Glomerular endothelial cell (primary cell): ENCODE data around the gene RNLS. TPM values are rescaled to one million over a fixed set of nuclear protein-coding genes. Genes with fewer than 3 reads are reported as not detected.

Experiments
- DNase-seq: peaks from one replicate; pipeline ENCODE4 v3.0.0-alpha.2; 2011; ENCODE audit warnings: low read depth, low spot score; ENCODE audit errors: extremely low read depth
- total RNA-seq: library from RNA; depleted of rRNA; stranded (reverse); fragments of >200 nt; gene quantifications from 2 replicates; pipeline ENCODE4 v1.2.3, GENCODE V29; 2015

Gene RNLS
- total RNA-seq, 1 donor from 2014 or later = 1.5 TPM

DNA sequence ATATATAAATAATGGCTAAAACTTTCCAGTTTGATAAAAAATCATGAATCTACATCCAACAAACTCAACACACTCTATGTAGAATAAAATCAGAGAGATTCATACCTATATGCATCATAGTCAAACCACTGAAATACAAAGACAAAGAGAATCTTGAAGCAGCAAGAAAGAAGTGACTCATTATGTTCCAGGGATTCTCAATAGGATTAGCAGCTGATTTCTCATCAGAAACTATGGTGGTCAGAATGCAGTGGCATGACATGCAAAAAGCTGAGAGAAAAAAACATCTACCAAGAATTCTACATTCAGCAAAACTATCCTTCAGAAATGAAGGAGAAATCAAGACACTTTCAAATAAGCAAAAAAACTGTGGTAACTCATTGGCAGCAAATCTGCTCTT lies 187.4 kb downstream of the RNLS start:
- DNase-seq = no peak

DNA sequence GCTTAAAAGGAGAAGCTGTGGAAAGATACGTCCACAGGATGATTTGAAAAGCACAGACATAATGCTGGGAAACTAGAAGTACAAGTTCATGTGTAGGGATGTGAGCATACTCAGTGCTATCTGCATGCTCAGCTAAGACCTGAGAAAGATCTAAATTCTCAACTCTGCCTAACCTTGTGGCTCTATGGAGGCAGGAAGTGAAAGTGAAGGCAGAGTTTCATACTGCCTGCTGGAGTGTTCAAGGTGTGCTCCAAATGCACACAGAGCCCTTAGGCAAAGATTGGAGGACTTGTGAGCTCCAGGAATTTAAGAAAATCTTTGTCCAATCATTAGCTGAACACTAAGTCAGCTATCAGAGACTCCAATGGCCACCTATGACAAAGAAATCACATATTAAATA lies 190.9 kb downstream of the RNLS start:
- DNase-seq = no peak

DNA sequence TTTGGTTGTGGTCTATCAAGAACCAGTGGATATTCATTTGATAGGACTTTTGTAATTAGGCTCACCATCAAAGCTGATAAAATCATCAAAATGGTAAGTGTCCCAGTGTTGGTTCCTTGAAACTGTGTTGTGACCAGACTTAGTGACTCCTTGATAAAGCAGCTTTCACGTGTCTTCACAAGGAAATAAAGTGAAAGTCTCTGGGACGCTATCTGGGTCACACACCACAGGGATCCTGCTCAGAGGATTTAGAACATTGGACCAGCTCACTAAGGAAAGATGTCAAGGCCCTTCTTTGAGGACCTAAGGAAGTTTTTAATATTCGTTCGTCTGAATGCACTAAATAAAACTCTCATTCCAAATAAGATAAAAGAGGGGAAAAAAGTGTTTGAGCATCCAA lies 193.1 kb downstream of the RNLS start:
- no peak for DNase-seq

DNA sequence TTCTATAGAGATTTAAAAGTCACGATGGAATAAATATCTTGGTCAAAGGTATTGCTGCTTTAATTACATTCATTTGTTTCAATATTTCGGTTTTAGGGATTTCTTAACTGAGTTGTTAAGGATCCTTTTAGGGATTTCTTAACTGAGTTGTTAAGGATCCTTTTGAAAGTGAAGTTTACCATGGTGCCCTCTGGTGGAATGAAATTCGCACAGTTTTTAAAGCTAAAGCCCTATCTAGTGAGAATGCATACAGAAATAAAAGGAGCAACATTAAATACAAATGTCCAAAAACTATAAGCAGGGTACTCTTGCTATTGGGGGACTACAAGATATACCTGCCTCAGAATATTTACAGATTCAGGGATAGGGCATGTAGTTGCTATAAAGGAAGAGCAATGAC lies 193.7 kb downstream of the RNLS start:
- peak; percentile 54 for DNase-seq

DNA sequence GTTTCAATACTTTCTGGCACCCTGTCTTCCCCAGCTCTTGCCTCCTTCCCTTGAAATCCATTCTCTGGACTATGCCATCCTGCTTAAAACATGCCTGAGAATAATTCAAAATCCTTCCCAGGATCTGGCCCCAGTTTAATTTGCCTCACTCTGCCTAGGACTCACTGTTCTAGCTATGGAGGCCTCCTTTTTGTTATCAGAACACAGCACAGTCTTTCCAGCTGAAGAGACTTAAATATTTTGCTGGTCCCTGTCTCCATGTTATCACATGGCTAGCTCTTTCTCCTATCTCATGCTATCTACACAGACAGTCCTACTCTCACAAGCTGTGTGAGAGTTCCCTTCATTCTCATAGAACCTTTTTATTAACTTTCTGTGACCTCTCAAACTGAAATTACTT lies 194.8 kb downstream of the RNLS start:
- no peak for DNase-seq

DNA sequence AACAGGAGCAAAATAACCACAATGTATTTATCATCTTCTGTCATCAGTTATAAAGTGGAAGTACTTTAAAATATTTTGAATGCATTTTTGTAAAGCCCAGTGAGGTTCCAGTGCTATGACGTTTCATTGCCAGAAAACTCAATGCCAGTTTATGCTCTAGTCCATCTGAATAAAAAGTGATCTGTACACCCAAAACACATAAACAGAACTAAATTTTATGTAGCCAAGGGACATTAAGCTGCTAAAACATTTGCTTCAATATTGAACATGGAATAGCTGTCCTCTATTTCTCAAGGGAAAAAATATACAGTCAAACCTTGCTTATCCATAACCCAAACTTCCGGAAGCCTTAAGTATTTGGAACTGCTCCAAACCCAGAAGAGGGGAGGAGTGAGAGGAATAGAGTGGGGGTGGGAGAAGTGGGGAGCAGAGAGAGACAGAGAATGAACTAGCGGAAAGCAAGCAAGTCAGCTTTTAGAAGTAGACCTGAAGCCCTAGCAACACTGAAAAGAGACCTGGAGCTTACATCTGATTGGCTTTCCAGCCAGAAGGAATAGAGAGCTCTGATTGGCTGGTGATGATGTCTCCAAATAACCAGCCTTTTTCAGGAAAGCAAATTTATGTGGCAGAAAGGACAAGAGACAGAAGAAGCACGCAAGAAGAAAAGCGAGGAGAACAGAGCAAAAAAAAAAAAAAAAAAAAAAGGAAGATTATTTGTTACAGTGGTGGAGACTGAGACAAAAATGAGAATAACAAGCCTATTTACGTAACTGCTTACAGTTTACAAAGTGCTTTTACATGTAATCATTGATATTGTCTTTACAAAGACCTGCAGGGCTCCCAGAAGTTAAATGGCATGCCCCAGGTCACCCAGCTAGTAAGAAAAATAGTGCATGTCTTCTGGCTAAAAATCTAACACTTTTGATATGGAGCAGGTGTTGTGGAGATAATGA lies 196.0 kb downstream of the RNLS start:
- DNase-seq = peak; percentile 47

DNA sequence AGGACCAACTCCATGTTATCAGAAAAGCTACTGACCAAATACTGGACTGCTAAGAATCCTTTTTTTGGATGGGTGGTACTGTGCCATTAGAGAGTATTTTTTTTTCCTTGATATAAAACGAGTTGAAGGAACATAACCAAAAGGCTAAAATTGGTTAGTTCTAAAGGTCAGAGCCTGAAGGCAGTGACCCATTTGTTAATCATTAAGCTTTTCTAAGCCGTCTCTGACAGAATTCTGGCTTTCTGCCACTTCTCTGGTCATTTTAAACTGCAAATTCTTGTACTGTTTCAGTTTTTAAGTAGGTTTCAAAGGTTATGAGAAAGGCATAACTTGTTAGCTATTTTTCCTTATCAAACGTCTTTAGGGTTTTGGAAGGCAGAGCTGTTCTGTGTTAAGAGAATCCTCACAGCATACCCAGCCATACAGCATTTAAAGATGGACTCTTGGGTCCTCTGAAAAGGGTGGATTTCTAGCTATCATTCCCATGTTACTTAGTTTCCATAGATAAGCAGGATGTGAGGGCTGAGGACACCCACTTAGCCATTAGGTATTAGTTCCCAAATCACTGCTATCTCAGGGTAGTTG lies 196.8 kb downstream of the RNLS start:
- DNase-seq = no peak

DNA sequence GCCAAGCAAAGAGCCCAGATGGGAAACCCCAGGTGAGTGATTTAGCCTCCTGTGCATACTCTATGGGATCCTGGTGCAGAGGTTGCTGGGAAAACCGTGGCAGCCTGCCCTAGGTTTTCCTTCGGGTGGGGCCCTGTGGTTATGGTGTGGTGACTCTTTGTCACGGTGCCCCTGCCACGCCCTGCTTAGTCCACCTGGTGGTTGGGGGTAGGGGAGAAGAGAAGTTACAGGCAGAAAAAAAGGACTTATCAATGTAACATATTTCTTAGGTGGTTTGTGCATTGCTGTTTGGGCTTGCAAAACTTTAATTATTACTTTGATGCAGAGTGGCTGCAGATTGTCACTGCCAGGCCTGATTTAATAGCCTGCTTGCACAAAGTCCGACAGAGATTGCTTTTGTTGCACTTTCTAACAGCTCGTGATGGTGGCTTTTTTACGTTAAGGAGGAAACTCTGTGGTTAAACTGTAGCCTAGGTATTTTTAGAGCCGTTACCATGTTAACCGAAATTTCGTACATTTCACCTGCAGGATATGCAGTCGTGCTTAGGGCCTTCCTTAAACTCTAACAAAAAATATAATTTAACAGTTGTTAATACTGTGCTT lies 197.4 kb downstream of the RNLS start:
- no peak for DNase-seq

DNA sequence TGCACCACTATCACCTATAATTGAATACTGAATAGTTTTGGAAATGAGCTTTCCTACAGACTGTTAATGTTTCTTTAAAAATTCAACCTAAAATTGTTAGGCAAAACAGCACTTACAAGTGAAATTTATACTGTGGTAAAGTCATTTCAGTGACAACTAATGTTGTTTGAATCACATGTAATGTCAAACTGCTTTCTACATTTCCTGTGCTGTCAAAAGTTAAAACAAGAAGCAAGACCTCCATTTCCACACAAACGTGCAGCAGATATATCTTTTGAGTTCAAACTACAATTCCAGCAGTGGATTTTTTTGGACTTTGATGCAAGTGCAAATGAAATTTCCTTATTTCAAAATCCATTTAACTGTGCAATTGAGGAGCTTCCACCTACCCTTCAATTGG lies 199.8 kb downstream of the RNLS start:
- DNase-seq = no peak

DNA sequence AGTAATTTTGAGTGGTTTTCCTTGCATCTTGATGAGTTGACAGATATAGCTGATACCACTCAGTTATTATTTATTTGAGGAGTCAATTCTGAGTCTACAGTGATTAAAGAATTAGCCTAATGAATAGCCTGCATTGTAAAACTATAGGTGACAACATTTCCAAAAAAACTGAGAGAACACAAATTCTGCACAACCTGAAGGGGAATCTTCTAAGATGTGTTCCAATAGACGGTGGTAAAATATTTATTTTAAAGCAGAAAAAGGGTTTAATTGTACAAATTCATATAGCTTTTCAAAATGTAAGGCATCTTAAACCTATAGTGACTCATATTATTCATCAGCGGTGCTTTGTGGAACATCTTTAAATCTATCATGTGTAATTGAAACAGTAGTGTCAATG lies 200.4 kb downstream of the RNLS start:
- DNase-seq = no peak

DNA sequence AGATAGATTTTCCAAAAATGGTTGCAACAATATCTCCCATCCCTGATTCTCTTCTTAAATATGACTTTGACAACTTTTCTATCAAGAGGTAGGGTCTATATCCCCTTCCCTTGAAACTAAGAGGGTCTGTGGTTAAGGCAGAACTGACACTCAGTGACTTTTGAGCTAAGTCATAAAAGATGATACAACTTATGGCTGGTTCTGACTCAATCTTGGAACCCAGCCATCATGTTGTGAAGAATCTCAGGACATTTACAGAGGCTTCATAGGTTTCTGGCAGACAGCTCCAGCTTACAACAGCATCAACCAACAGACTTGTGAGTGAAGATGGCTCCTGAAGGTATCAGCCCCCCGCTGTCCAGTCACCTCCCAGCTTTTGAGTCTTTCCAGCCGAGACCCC lies 203.5 kb downstream of the RNLS start:
- DNase-seq = no peak

DNA sequence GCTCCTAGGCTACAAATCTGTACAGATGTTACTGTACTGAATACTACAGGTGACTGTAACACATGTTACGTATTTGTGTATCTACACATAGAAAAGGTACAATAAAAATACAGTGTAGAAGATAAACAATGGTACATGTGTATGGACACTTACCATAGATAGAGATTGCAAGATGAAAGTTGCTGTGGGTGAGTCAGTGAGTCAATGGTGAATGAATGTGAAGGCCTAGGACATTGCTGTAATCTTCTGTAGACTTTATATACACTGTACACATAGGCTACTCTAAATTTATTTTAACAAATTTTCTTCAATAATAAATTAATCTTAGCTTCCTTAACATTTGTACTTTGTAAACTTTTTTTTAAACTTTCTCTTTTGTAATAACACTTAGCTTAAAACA lies 205.6 kb downstream of the RNLS start:
- DNase-seq = no peak

DNA sequence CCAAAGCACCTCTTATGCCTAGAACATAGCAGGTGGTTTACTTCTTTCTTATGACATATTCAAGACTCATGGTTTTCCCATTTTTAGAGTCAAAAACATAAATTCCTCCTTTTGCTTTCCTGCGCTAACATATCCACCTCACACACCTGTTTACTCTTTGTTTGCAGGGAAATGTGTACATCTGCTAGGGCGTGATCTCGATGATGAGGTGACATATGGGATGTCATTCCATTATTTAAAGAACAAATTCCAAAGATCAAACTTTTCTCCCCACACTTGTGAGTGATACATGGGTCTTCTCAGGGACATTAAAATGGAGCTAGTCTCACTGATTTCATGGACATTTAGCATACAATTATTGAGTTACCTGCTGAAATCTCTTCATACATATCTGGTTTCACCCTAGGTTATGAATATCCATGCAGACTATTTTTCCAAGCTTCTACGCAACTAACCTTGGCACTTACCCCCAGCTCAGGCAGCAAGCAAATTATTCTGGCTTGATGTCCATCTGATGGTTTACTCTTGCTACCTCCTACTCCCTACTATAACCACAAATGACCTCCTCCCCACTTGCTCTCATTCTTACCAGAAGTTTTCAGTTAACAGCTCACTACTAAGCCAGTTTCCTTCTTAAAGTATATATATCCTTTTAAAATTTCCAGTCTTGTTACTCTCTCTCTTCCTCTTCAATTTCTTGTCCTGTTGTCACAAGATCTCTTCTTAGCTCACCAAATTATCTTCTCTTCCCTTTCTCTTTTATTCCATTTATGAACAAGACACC lies 208.5 kb downstream of the RNLS start:
- no peak for DNase-seq

DNA sequence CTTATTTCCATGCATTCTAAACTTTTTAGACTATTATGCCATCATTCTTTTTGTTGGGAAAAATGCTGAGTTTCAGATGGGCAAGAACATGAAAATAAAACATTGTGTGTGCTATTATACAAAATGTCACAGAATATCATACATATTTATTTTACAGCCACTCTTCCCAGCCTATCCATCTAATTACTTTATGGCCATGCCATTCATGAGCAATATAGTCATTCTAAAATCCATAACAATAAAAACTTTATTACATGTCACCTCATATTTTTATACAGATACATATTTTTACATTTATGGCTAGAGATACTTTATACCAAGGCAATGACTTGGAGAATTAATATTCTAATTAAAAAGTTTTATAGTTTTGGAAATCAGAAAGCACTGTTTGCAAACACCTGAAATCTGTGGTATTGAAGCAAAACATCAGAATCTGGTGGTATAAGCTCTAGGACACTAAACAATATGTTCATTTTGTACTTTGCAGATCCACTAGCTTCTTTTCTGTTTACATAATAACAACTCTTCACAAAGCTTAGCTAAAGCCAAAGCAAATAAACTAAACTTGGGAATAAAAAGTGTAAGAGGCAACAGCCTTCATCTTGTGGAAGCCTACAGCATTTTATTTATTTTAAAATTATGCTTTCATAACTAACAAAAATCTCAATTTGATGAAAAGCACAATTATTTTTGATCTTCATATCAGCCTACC lies 210.1 kb downstream of the RNLS start:
- DNase-seq = no peak

DNA sequence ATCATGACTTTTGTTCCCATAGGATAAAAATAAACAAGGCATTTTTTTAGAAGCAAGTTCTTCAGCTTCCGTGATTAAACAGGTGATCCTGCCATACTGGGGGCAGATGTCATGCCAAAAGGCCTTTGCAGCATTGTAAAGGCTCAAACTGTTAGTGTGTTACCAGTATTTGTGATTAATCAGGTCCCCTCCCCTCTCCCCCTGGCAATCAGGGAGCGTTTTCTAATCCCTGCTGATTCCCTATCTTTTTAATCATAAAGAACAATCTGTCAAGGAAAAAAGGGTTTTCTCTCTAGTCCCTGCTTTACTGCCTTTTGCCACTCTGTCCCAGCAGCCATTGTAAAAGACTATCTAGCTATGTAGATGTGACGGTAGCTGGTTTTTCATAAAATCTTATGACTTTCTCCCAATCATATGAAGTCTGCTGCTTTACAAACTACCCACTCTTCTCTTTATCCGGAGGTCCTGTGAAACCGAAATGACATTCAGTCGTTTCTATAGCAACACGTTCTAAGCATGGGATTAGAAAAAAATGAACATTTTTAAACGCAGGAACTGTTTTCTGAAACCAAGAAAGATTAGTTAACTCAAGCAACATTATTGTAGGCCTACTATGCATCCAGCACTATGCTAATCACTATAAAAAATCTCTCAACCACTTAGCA lies 210.9 kb downstream of the RNLS start:
- DNase-seq = no peak

DNA sequence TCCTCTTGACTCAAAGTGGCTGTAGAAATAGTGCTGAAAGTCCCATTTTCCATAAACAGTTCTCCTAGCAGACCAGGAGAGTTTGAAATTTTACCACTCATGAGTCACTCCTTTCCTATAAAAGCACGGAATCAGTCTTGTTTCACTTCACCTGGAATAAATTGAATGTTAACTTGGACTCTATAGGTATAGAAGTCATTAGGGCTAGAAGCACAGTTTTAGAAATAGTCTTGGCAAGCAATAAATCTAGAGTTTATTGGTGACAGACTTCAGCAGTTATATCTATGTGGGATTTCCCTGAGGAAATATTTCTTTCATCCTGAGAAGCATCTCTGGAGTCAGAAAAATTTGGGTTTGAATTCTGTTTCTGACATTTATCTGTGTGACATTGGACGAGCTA lies 212.4 kb downstream of the RNLS start:
- DNase-seq = no peak

DNA sequence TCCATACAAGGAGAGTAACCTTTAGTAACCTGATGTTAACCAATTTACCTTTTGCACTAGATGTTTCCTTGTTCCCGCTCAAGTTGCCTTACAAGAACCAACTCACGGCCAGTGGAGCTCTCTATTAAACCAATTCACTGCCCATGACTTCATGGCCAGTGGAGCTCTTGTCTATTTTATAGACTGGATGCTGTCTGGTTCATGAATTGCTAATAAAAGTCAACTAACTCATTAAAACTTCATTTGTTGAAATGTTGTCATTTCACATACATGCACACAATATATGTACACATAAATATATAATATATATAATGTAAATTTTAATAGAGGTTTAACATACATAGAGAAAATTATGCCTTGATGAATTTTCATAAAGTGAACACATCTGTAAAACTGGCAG lies 216.3 kb downstream of the RNLS start:
- no peak for DNase-seq

DNA sequence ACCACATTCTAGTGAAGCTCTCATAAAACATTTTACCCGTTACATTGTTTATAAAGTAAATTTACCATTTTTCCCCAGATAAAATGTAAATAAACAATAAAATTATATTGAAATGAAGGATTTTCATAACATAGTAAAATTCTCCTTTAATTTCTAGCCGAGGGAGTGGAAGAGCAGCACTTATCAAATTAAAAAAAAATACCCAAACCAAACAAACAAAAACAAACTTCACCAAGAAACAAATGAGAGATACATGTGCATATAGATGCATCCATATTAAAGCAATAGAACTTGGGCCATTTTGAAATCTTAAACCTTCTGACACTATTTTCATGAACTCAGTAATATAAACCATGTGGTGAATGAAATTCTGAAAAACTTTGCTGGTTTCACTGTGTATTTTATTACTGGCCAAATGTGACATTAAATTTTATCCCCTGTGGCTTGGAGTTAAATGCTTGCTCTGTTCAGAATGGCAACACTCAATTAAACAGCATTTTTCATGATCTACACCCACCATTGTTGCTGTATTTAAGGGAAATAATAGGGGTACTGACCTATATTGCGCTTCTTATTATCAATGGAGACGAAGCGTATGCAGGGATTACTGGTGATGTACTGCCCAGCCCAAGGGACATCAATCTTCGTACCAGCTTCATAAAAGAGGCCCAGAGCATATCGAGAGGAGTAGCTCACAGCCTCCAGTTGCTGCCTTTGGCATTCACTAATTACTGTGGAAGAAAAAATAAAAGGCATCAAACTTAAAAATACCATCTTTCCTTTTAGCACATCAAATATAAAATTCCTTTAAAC lies 220.9 kb downstream of the RNLS start:
- no peak for DNase-seq

DNA sequence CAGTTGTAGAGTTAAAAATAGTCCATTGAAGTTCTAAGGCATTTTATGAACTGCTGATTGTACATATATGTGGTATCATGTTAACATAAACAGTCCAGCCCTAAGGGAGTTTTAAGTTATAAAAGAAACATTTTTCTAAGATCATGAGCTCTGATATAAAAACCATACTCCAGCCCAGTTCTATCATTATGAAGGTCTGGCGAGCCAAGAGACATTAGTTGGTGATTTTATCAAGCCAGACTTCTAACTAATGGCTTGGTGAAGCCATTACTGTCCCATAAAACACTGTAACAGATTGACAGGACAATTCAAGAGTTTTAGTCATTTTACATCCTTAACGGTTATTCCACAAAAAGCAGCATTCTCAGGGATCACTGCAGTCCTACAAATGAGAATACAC lies 221.6 kb downstream of the RNLS start:
- DNase-seq = no peak
